D721Med (cell line): ENCODE results near the gene SUN3.
"Not testable (repeated sequence)": the region's sequence is repeated elsewhere in the genome, so short reads cannot be mapped to it uniquely, and the experiment has no call there.

ENCODE experiments used
- DNase-seq: peaks from one replicate; pipeline ENCODE4 v3.0.0; 2011; ENCODE audit warnings: low spot score; ENCODE audit not compliant: insufficient read length
- FAIRE-seq: peaks from 2 replicates; lab custom pipeline; 2011; peaks lifted over from hg19 to GRCh38; lab: Jason Lieb, UNC
- CTCF ChIP-seq: IDR thresholded peaks from 2 replicates; pipeline ENCODE4 v1.5.1; 2012; ENCODE audit warnings: mild to moderate bottlenecking, control low read depth; ENCODE audit not compliant: insufficient read depth; ENCODE audit errors: missing control alignments

Gene SUN3

GRCh38 chr7:47992446-47992845 is 36.5 kb downstream of the SUN3 start:
- no peak for FAIRE-seq
- no peak for TF ChIP-seq CTCF

DNA sequence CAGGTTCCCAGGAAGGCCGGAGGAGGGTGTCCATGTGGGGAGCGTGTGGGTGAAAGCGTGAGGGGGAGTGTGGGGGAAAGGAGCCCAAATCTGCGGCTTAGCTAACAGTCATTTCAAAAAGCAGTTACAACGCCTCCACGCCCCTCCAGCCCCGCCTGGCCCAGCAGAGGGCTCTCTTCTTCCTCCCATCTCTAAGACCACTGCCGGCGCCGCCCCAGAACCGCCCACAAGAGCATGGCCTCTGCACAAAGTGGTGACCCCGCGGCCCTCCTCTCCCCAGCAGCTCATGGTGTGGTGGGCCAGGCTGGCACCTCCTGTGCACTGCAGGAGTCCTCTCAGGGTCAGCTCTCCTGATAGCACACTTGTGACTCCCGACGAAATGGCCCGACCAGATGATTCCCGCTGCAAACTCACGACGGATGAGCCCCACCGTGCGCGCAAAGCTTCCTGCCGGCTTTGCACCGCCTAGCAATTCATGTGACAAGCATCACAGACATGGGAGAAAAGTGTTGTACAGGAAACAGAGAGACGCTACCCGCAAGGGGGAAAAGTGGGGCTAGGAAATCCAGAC is 37.1 kb downstream of the SUN3 start:
- TF ChIP-seq CTCF = peak; percentile 45
- FAIRE-seq (no peak), DNase-seq (no peak)

More at GRCh38 chr7:47992446-47992845, 36.5 kb downstream of the SUN3 start:
- no peak for DNase-seq

GRCh38 chr7:47991270-47991669 is 37.6 kb downstream of the SUN3 start:
- DNase-seq = no peak
- TF ChIP-seq CTCF = no peak
- FAIRE-seq = no peak

- TF ChIP-seq CTCF = no peak
- FAIRE-seq (no peak), DNase-seq (no peak)
Measured at GRCh38 chr7:47990592-47990991, 38.3 kb downstream of the SUN3 start.

DNA sequence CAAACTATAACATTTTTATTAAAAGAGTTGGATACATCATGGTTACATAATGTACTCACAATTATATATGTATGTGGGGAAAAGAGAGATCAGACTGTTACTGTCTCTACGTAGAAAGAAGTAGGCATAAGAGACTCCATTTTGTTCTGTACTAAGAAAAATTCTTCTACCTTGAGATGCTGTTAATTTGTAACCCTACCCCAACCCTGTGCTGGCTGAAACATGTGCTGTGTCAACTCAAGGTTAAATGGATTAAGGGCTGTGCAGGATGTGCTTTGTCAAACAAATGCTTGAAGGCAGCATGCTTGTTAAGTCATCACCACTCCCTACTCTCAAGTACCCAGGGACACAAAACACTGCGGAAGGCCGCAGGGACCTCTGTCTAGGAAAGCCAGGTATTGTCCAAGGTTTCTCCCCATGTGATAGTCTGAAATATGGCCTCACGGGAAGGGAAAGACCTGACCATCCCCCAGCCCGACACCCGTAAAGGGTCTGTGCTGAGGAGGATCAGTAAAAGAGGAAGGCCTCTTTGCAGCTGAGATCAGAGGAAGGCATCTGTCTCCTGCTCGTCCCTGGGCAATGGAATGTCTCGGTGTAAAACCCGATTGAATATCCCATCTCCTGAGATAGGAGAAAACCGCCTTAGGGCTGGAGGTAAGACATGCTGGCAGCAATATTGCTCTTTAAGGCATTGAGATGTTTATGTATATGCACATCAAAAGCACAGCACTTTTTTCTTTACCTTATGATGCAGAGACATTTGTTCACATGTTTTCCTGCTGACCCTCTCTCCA is 39.1 kb downstream of the SUN3 start:
- FAIRE-seq, DNase-seq: not testable (repeated sequence)

- no peak for DNase-seq
- FAIRE-seq = no peak
- no peak for TF ChIP-seq CTCF
Measured at GRCh38 chr7:47988496-47989386, 40.2 kb downstream of the SUN3 start.

GRCh38 chr7:47982610-47983009 is 46.3 kb downstream of the SUN3 start:
- no peak for TF ChIP-seq CTCF
- no peak for DNase-seq
- FAIRE-seq = no peak

DNA sequence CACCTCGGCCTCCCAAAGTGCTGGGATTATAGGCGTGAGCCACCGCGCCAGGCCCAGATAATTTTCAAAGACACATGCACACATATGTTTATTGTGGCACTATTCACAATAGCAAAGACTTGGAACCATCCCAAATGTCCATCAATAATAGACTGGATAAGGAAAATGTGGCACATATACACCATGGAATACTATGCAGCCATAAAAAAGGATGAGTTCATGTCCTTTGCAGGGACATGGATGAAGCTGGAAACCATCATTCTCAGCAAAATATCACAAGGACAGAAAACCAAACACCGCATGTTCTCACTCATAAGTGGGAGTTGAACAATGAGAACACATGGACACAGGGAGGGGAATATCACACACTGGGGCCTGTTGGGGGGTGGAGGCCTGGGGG is 48.3 kb downstream of the SUN3 start:
- FAIRE-seq, DNase-seq: not testable (repeated sequence)
